ENCODE data around the gene WDR5B. TPM values are rescaled to one million over a fixed set of nuclear protein-coding genes. Genes with fewer than 3 reads are reported as not detected.

WDR5B gene
- total and polyA plus RNA-seq, 2 of the 8 experiments (the other 6 are each of a cell fraction or from before 2014, with no cell fraction given) = 1.9 to 3.5 TPM

GRCh38 chr3:122382888-122383666, 32.8 kb downstream of the WDR5B start, which contains the start of gene MIX23 (continued):
- no peak for TF ChIP-seq HDAC6 (IDR thresholded peaks at IDR 0.05; ENCODE audit: low read depth, low read length)
- no peak for TF ChIP-seq CBX8 (IDR thresholded peaks at IDR 0.05; ENCODE audit: borderline replicate concordance, low read depth, low read length)
- TF ChIP-seq SRF (IDR thresholded peaks at IDR 0.05; ENCODE audit: low read depth, low read length) = no peak
- TF ChIP-seq TAF7 (optimal IDR thresholded peaks at IDR 0.05; ENCODE audit: borderline replicate concordance, low read depth, low read length) = peak; percentile 86
- TF ChIP-seq SIN3A (conservative IDR thresholded peaks at IDR 0.05 in 1 of 2, IDR thresholded peaks at IDR 0.05 in 1 of 2; ENCODE audit: low read depth in 1 of 2, low read length in 2 of 2) = peak; percentile 27 to 64; a peak in 2 of 4 replicates
- no peak for TF ChIP-seq KDM1A (IDR thresholded peaks at IDR 0.05; ENCODE audit: borderline replicate concordance, low read length)
- peak; percentile 63 for TF ChIP-seq KDM4A (IDR thresholded peaks at IDR 0.05; ENCODE audit: low read depth, low read length, severe bottlenecking)
- 0 out of 2 replicates have a peak, but pooled peaks have one; percentile 36 for TF ChIP-seq CHD2 (IDR thresholded peaks at IDR 0.05; ENCODE audit: low read length)
- peak; percentile 98 for TF ChIP-seq ASH2L (IDR thresholded peaks at IDR 0.05; ENCODE audit: low read length)
- TF ChIP-seq POU5F1 (IDR thresholded peaks at IDR 0.05; ENCODE audit: low read depth, low read length) = no peak
- TF ChIP-seq BCL11A (IDR thresholded peaks at IDR 0.05; ENCODE audit: low read depth in 2 of 2, low read length in 2 of 2) = no peak
- TF ChIP-seq CREB1 (IDR thresholded peaks at IDR 0.05) = peak; percentile 46; the same call in 1 of the 2 replicates
- TF ChIP-seq RXRA (IDR thresholded peaks at IDR 0.05; ENCODE audit: insufficient read depth, low read depth, low read length) = no peak
- no peak for TF ChIP-seq CTBP2 (IDR thresholded peaks at IDR 0.05; ENCODE audit: borderline replicate concordance, insufficient read depth, insufficient read length, low read length)
- TF ChIP-seq POLR2A (IDR thresholded peaks at IDR 0.05; ENCODE audit: control extremely low read depth in 1 of 2, low read depth in 2 of 2, low read length in 2 of 2) = peak; percentile 92 to 96
- no peak for TF ChIP-seq RAD21 (IDR thresholded peaks at IDR 0.05 in 1 of 2, conservative IDR thresholded peaks at IDR 0.05 in 1 of 2; ENCODE audit: low read depth in 2 of 2, low read length in 2 of 2)
- TF ChIP-seq, protein P1, sequence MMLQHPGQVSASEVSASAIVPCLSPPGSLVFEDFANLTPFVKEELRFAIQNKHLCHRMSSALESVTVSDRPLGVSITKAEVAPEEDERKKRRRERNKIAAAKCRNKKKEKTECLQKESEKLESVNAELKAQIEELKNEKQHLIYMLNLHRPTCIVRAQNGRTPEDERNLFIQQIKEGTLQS (IDR thresholded peaks at IDR 0.05; ENCODE audit: insufficient read depth, low read depth, low read length) = no peak
- no peak for TF ChIP-seq ZNF274 (IDR thresholded peaks at IDR 0.05; ENCODE audit: borderline replicate concordance, extremely low read depth, low read length)
- TF ChIP-seq, protein P2, sequence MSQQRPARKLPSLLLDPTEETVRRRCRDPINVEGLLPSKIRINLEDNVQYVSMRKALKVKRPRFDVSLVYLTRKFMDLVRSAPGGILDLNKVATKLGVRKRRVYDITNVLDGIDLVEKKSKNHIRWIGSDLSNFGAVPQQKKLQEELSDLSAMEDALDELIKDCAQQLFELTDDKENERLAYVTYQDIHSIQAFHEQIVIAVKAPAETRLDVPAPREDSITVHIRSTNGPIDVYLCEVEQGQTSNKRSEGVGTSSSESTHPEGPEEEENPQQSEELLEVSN (IDR thresholded peaks at IDR 0.05) = peak; percentile 74
- no peak for TF ChIP-seq SIX5 (IDR thresholded peaks at IDR 0.05; ENCODE audit: low read depth, low read length)
- TF ChIP-seq JUN (IDR thresholded peaks at IDR 0.05; ENCODE audit: low read depth, low read length) = no peak
- no peak for TF ChIP-seq SAP30 (IDR thresholded peaks at IDR 0.05; ENCODE audit: insufficient read depth, insufficient replicate concordance, low read length)
- no peak for TF ChIP-seq TEAD4 (IDR thresholded peaks at IDR 0.05; ENCODE audit: low read depth, low read length)
